ENCODE measurements around the gene MCMBP.
A peak's percentile ranks its signal among the peaks of the same experiment; 100 is the strongest.
"Not testable (repeated sequence)": the region's sequence is repeated elsewhere in the genome, so short reads cannot be mapped to it uniquely, and the experiment has no call there.

Gene MCMBP

GRCh38 chr10:119872610-119872859, at the start of gene MCMBP:
TSS of gene MCMBP (minus strand) at chr10:119872843. CDS start at chr10:119872584, 259 bp downstream.
- DNase-seq (ENCODE audit: low spot score), result no peak
- Histone ChIP-seq H3K4me3 (peak within 1 kb of the TSS; percentile 98), H3K27ac (peak within 1 kb of the TSS; percentile 77 to 91)
- TF ChIP-seq CTCF (IDR thresholded peaks at IDR 0.05), result no peak

- no peak overlapping the region for H3K27ac ChIP-seq
- no peak for DNase-seq (ENCODE audit: low spot score)
- no peak for TF ChIP-seq CTCF (IDR thresholded peaks at IDR 0.05)
These were observed 47.2 kb upstream of the MCMBP start for GRCh38 chr10:119919826-119920225.

GRCh38 chr10:119919271-119919670, 46.6 kb upstream of the MCMBP start:
- no peak for TF ChIP-seq CTCF (IDR thresholded peaks at IDR 0.05)
- Histone ChIP-seq H3K4me3 (no peak overlapping the region), H3K27ac (no peak overlapping the region)
- DNase-seq (ENCODE audit: low spot score), result no peak

More at GRCh38 chr10:119919826-119920225, 47.2 kb upstream of the MCMBP start:
- no peak overlapping the region for H3K4me3 ChIP-seq

GRCh38 chr10:119917777-119918176, 45.1 kb upstream of the MCMBP start:
- DNase-seq (ENCODE audit: low spot score), result no peak
- TF ChIP-seq CTCF (IDR thresholded peaks at IDR 0.05), result no peak
- H3K4me3 ChIP-seq, result no peak overlapping the region
- H3K27ac ChIP-seq, result no peak overlapping the region

- no peak for DNase-seq (ENCODE audit: low spot score)
- Histone ChIP-seq H3K4me3 (no peak overlapping the region), H3K27ac (no peak overlapping the region)
- no peak for TF ChIP-seq CTCF (IDR thresholded peaks at IDR 0.05)
These were observed 38.0 kb upstream of the MCMBP start for GRCh38 chr10:119910689-119911088.

- no peak for TF ChIP-seq CTCF (IDR thresholded peaks at IDR 0.05)
- DNase-seq (ENCODE audit: low spot score), result no peak
- Histone ChIP-seq H3K4me3 (no peak overlapping the region), H3K27ac (no peak overlapping the region)
These were observed 35.5 kb upstream of the MCMBP start for GRCh38 chr10:119908166-119908565.

- DNase-seq (ENCODE audit: low spot score); H3K27ac ChIP-seq; H3K4me3 ChIP-seq: not testable (repeated sequence)
These were observed 35.1 kb upstream of the MCMBP start for GRCh38 chr10:119907695-119908094.
